GM18526 (cell line): ENCODE results near the gene MTHFD2L.
A peak's percentile ranks its signal among the peaks of the same experiment; 100 is the strongest.

Experiments used
- POLR2A ChIP-seq: IDR thresholded peaks from 3 replicates; pipeline ENCODE4 v1.6.1; 2011; ENCODE audit not compliant: insufficient read length; ENCODE audit errors: extremely low read depth

Gene MTHFD2L

DNA sequence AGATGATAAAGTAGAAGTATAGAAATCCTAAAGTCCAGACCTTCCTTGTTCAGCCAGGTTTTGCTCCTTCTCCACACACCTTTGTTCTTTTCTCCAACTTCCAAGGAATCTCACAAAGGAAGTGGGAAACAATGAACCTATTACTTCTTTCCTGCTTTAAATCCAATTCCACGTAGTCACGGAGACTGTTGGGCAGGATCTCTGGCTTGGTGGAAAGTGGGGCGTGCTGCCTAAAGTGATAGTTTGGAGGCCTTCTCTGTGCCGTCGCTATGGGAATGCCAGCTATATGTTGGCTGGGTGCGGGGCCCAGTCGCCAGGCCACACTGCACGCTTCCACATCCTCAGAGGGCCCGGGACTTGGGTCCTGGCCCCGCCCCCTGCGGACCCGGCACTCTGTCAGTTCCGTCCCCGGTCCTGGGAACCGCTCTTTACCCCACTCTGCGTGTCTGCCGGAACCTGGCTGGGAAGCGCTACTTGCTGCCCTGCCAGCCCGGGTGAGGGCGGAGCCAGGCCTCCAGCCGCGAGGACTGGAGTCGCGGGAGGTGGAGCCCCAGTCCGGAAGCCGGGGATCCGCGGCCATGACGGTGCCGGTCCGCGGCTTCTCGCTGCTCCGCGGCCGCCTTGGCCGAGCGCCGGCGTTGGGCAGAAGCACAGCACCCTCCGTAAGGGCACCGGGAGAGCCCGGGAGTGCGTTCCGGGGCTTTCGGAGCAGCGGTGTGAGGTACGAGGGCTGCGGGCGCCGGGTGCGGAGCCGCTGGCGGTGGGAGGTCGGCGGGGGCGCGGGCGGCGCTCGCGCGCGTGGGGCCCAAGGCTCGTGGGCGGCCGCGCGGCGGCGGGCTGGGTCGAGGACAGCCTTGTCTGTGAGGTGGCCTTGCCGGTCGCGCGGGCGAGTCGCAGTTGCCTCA lies at the start of gene MTHFD2L:
Gene MTHFD2L, plus strand, starts transcription at position 558 of the 905 bp plus-strand sequence. Its CDS starts 21 bp downstream, at position 579.
- peak; percentile 90 for TF ChIP-seq POLR2A

- no peak for TF ChIP-seq POLR2A
These were observed 49.3 kb upstream of the MTHFD2L start for GRCh38 chr4:74108457-74109115.

GRCh38 chr4:74109116-74109869 lies 48.6 kb upstream of the MTHFD2L start:
- TF ChIP-seq POLR2A, result no peak

- no peak for TF ChIP-seq POLR2A
These were observed 47.9 kb upstream of the MTHFD2L start for GRCh38 chr4:74109870-74110605.

GRCh38 chr4:74110670-74111069 lies 47.2 kb upstream of the MTHFD2L start:
- TF ChIP-seq POLR2A, result no peak

- no peak for TF ChIP-seq POLR2A
These were observed 46.5 kb upstream of the MTHFD2L start for GRCh38 chr4:74111306-74111975.

- no peak for TF ChIP-seq POLR2A
These were observed 45.9 kb upstream of the MTHFD2L start for GRCh38 chr4:74111990-74112389.

DNA sequence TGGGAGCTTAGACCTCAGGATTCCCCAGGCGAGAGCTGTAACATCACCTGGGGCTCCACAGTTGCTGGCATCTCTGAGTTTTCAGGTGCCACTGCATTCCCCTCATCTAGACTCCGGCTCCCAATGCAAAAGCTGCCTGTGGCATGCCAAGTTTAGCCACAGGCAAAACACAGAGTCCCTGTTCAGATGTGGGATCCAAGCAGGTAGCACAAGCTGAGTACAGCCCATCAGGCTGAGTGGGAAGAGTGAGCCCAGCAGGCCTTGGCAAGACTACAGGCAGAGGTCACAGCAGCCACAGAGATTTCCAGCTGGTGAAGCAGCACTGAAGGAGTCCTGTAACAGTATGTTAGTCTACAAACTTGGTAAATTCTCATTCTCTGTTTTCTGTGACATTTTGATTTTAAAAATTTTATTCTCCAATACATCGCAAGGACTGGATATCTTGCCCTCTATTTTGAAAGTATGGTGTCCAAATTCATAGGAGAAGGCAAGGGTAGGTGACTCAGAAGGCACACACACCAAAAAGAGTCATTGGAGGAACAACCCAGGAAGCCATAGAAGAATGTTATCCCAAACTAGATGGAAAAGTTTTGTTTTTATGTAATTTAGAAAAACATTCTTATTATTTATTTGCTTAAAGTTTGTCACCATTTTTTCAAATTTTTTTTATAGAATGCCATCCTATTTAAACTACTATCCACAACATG lies 45.4 kb upstream of the MTHFD2L start:
- no peak for TF ChIP-seq POLR2A

- TF ChIP-seq POLR2A, result no peak
These were observed 43.7 kb upstream of the MTHFD2L start for GRCh38 chr4:74114234-74114633.

- no peak for TF ChIP-seq POLR2A
These were observed 40.8 kb upstream of the MTHFD2L start for GRCh38 chr4:74117024-74117534.

DNA sequence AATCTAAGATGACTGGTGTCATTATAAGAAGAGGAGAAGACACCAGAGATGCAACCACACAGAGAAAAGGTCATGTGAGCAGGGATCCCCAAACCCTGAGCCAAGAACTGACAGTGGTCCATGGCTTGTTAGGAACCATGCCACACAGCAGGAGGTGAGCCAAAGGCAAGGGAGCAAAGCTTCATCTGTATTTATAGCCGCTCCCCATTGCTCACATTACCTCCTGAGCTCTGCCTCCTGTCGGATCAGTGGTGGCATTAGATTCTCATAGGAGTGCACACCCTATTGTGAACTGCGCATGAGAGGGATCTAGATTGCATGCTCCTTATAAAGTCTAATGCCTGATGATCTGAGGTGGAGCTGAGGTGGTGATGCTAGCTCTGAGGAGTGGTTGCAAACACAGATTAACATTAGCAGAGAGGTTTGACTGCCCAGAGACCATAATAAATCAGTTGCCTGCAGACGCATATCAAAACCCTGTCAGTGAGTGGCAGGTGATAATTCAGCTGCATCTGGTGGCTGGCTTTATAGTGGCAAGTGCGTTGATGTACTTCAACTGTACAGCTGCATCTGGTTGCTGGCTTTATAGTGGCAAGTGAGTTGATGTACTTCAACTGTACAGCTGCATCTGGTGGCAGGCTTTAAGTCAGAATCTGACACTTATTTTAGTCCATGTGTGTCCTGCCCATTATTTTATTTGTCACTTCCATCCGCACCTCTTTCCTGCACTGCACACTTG lies 39.1 kb upstream of the MTHFD2L start:
- no peak for TF ChIP-seq POLR2A

GRCh38 chr4:74120086-74120485 lies 37.8 kb upstream of the MTHFD2L start:
- TF ChIP-seq POLR2A, result no peak
